Midbrain (tissue), 1 donor: ENCODE measurements around the gene IFT74.

Experiments
- DNase-seq: peaks from one replicate; lab custom pipeline; 2025; lab: John Stamatoyannopoulos, UW

The IFT74 gene

GRCh38 chr9:26955921-26956859 is at the start of gene IFT74:
IFT74 (plus strand) TSS chr9:26956412; CDS start chr9:26961968, 5,556 bp downstream.
- DNase-seq: peak; percentile 97

- DNase-seq: no peak
Measured at GRCh38 chr9:26913138-26913668, 43.0 kb upstream of the IFT74 start.

- DNase-seq: no peak
Measured at GRCh38 chr9:26919698-26920097, 36.5 kb upstream of the IFT74 start.

GRCh38 chr9:26925609-26926008 is 30.6 kb upstream of the IFT74 start:
- DNase-seq: no peak

- DNase-seq: no peak
Measured at GRCh38 chr9:26928902-26929495, 27.2 kb upstream of the IFT74 start.

GRCh38 chr9:26935847-26936246 is 20.4 kb upstream of the IFT74 start:
- DNase-seq: no peak

- no peak for DNase-seq
Measured at GRCh38 chr9:26937816-26938371, 18.3 kb upstream of the IFT74 start.

- DNase-seq: no peak
Measured at GRCh38 chr9:26939955-26940711, 16.1 kb upstream of the IFT74 start.

- no peak for DNase-seq
Measured at GRCh38 chr9:26940779-26941178, 15.4 kb upstream of the IFT74 start.

- DNase-seq: no peak
Measured at GRCh38 chr9:26945591-26945990, 10.6 kb upstream of the IFT74 start.

- peak; percentile 94 for DNase-seq
Measured at GRCh38 chr9:26946753-26947727, 9.2 kb upstream of the IFT74 start, which contains the start of gene PLAA. PLAA (minus strand) TSS chr9:26947242; CDS start chr9:26947045, 197 bp downstream.

- DNase-seq: no peak
Measured at GRCh38 chr9:26947736-26948135, 8.5 kb upstream of the IFT74 start.

- DNase-seq: no peak
Measured at GRCh38 chr9:26949637-26950069, 6.6 kb upstream of the IFT74 start.

GRCh38 chr9:26950521-26950920 is 5.7 kb upstream of the IFT74 start:
- DNase-seq: no peak

GRCh38 chr9:26951794-26952193 is 4.4 kb upstream of the IFT74 start:
- DNase-seq: no peak

GRCh38 chr9:26954050-26954508 is 2.1 kb upstream of the IFT74 start:
- no peak for DNase-seq

- peak; percentile 38 for DNase-seq
Measured at GRCh38 chr9:26955222-26955903, 849 bp upstream of the IFT74 start.

- DNase-seq: no peak
Measured at GRCh38 chr9:26956860-26957233, 635 bp downstream of the IFT74 start.

GRCh38 chr9:26971721-26972120 is 15.5 kb downstream of the IFT74 start:
- no peak for DNase-seq

GRCh38 chr9:26973989-26974388 is 17.8 kb downstream of the IFT74 start:
- no peak for DNase-seq
